Lower leg skin (tissue), 3 donors: ENCODE measurements around the gene TNFSF11.

Experiments
- CTCF ChIP-seq, 3 donors: fragments of 450-650 bp; IDR thresholded peaks; one replicate each; pipeline ENCODE4 v1.5.1; 2016; ENCODE audit warnings: antibody characterized with exemption in 3 of 3, mild to moderate bottlenecking in 3 of 3, moderate library complexity in 2 of 3
- POLR2A ChIP-seq, 2 donors: fragments of 450-650 bp; IDR thresholded peaks; one replicate each; pipeline ENCODE4 v1.6.1; 2016 to 2017; ENCODE audit warnings: antibody characterized with exemption in 2 of 2, mild to moderate bottlenecking in 1 of 2, moderate library complexity in 1 of 2

- TF ChIP-seq CTCF (IDR thresholded peaks at IDR 0.05) (no peak), POLR2A (IDR thresholded peaks at IDR 0.05) (no peak)
Observed at GRCh38 chr13:42524487-42525034, 49.4 kb upstream of the TNFSF11 start.
